ENCODE data around the gene CR1L.

- TF ChIP-seq ZNF768 (tag by site-specific recombination; IDR thresholded peaks at IDR 0.05) = no peak
- no peak for TF ChIP-seq ZNF121 (tag by site-specific recombination; IDR thresholded peaks at IDR 0.05)
- TF ChIP-seq KLF8 (tag by site-specific recombination; IDR thresholded peaks at IDR 0.05) = no peak
- no peak for TF ChIP-seq ZNF174 (tag by site-specific recombination; IDR thresholded peaks at IDR 0.05)
- no peak for TF ChIP-seq ZNF133 (tag by site-specific recombination; IDR thresholded peaks at IDR 0.05)
- no peak for TF ChIP-seq ZNF600 (tag by site-specific recombination; IDR thresholded peaks at IDR 0.05)
Observed at GRCh38 chr1:207719234-207719633, 74.3 kb downstream of the CR1L start.
